Natural killer cell (primary cell): Measurements from ENCODE around the gene MLLT1. TPM values are rescaled to one million over a fixed set of nuclear protein-coding genes. Genes with fewer than 3 reads are reported as not detected.

Source experiments
- ATAC-seq, 3 donors: fragments of 150-1000 bp in 2 of 3; fragments of 200-7000 bp in 1 of 3; cut with Tn5 transposase; 1 replicate in 1 of 3; 2 replicates in 2 of 3; pipeline ENCODE4 v1.10.0; 2021; ENCODE audit warnings: mild to moderate bottlenecking in 2 of 3, moderate library complexity in 2 of 3
- DNase-seq, 2 donors: peaks; one replicate each; pipeline versions ENCODE4 v3.0.0 to v3.0.0-alpha.2; 2013 to 2021; ENCODE audit warnings: mixed read lengths in 1 of 2
- H3K27ac ChIP-seq: one replicate; pipeline ENCODE4 v1.5.1; 2013; ENCODE audit warnings: mild to moderate bottlenecking, low read length
- H3K27me3 ChIP-seq: one replicate; pipeline ENCODE4 v1.6.1; 2013; ENCODE audit warnings: low read length; ENCODE audit not compliant: control insufficient read depth, insufficient read depth
- H3K36me3 ChIP-seq: one replicate; pipeline ENCODE4 v1.6.1; 2013; ENCODE audit warnings: low read length; ENCODE audit not compliant: control insufficient read depth, insufficient read depth
- H3K4me1 ChIP-seq: one replicate; pipeline ENCODE4 v1.6.1; 2013; ENCODE audit warnings: low read length; ENCODE audit not compliant: control insufficient read depth, insufficient read depth
- H3K4me3 ChIP-seq: one replicate; pipeline ENCODE4 v1.5.1; 2013; ENCODE audit warnings: low read length
- H3K9me3 ChIP-seq: one replicate; pipeline ENCODE4 v1.6.1; 2013; ENCODE audit warnings: low read length; ENCODE audit not compliant: control insufficient read depth, insufficient read depth
- H3K27ac Mint-ChIP-seq, 2 donors: one replicate each; pipeline ENCODE4 v1.8.0; 2022; ENCODE audit warnings: mild to moderate bottlenecking in 2 of 2, mixed read lengths in 2 of 2, moderate library complexity in 1 of 2
- H3K27me3 Mint-ChIP-seq, 2 donors: one replicate each; pipeline ENCODE4 v1.8.0; 2022; ENCODE audit warnings: low read depth in 2 of 2, mixed read lengths in 2 of 2
- H3K36me3 Mint-ChIP-seq: one replicate; pipeline ENCODE4 v1.8.0; 2022; ENCODE audit warnings: mixed read lengths
- H3K4me1 Mint-ChIP-seq, 2 donors: one replicate each; pipeline ENCODE4 v1.8.0; 2022; ENCODE audit warnings: mixed read lengths in 2 of 2
- H3K4me3 Mint-ChIP-seq: one replicate; pipeline ENCODE4 v1.8.0; 2022; ENCODE audit warnings: mild to moderate bottlenecking, moderate library complexity, mixed read lengths
- H3K9me3 Mint-ChIP-seq, 2 donors: one replicate each; pipeline ENCODE4 v1.8.0; 2022; ENCODE audit warnings: mixed read lengths in 2 of 2
- WGBS: methylation state at CpG from one replicate; pipeline ENCODE4 v1.1.7; 2013; ENCODE audit warnings: missing lambda C conversion rate; ENCODE audit not compliant: insufficient coverage; 5-methylcytosine and 5-hydroxymethylcytosine counted together
- intact Hi-C: fragments of 100-400 bp; cut with micrococcal nuclease; formaldehyde crosslinking; loops from one replicate; pipeline ENCODE4 v1.14.2; 2022
- total RNA-seq, 4 donors: library from RNA; stranded (reverse); fragments of 120-200 nt in 1 of 4; gene quantifications; one replicate each; pipeline versions ENCODE4 v1.2.3 to v1.2.4, GENCODE V29; 2013 to 2022
- TF ChIP-seq, protein P1 (sequence below): fragments of 200-600 bp; IDR thresholded peaks from one replicate; pipeline ENCODE4 v1.8.0; 2022; ENCODE audit warnings: antibody characterized with exemption

MLLT1 gene
- total RNA-seq, 3 donors from 2014 or later (not counting 1 experiment from before 2014, with no cell fraction given): 30.2 to 43.8 (median 36.6) TPM

DNA sequence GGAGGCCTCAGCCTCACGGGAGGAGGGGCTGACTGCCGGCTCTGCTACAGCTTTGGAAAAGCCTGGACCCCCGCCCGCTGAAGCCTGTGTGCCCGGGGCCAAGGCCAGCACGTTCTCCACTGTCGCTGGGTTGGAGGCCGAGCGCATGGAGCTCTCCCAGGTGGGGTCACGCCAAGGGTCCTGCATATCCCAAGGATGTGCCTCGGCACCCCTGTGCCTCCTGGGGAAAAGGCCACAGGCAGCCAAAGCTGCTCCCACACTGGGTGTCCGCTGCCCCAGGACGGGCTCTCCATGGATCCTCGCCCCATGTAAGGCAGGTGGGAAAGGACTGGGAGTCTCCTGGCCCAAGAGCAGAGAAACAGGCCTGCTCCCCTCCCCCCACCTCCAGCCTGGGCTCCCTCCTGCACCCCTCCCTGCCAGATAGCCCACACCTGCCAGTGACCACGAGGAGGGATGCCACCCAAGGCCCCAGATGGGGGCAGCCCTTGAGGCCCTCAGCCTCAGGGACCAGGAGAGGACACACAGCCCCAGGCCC, 64.0 kb downstream of the MLLT1 start:
- 96% methylated on average over 15 of the region's 15 CpGs for WGBS
- H3K9me3 Mint-ChIP-seq: no peaks in the 10 kb centered on the region
- no peak for DNase-seq
- no peak for ATAC-seq
- H3K36me3 ChIP-seq: peaks cover 5% of the 10 kb centered on the region
- H3K36me3 Mint-ChIP-seq: no peaks in the 10 kb centered on the region
- no peaks in the 10 kb centered on the region for H3K4me1 Mint-ChIP-seq
- intact Hi-C loops: no loop called here
- H3K27ac Mint-ChIP-seq: no peak overlapping the region
- no peaks in the 10 kb centered on the region for H3K27me3 Mint-ChIP-seq
- H3K27me3 ChIP-seq: no peaks in the 10 kb centered on the region
- no peaks in the 10 kb centered on the region for H3K9me3 ChIP-seq
- TF ChIP-seq, protein P1, sequence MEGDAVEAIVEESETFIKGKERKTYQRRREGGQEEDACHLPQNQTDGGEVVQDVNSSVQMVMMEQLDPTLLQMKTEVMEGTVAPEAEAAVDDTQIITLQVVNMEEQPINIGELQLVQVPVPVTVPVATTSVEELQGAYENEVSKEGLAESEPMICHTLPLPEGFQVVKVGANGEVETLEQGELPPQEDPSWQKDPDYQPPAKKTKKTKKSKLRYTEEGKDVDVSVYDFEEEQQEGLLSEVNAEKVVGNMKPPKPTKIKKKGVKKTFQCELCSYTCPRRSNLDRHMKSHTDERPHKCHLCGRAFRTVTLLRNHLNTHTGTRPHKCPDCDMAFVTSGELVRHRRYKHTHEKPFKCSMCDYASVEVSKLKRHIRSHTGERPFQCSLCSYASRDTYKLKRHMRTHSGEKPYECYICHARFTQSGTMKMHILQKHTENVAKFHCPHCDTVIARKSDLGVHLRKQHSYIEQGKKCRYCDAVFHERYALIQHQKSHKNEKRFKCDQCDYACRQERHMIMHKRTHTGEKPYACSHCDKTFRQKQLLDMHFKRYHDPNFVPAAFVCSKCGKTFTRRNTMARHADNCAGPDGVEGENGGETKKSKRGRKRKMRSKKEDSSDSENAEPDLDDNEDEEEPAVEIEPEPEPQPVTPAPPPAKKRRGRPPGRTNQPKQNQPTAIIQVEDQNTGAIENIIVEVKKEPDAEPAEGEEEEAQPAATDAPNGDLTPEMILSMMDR: no peak
- H3K4me3 Mint-ChIP-seq: no peak overlapping the region
- H3K4me3 ChIP-seq: no peak overlapping the region
- H3K27ac ChIP-seq: no peak overlapping the region
- H3K4me1 ChIP-seq: no peaks in the 10 kb centered on the region

GRCh38 chr19:6214881-6215541, 64.8 kb downstream of the MLLT1 start:
- WGBS: 97% methylated on average over 41 of the region's 41 CpGs
- DNase-seq: no peak

GRCh38 chr19:6213696-6214641, 65.8 kb downstream of the MLLT1 start:
- no peaks in the 10 kb centered on the region for H3K9me3 ChIP-seq
- Mint-ChIP-seq H3K9me3 (no peaks in the 10 kb centered on the region), H3K27me3 (no peaks in the 10 kb centered on the region), H3K27ac (no peak overlapping the region), H3K36me3 (no peaks in the 10 kb centered on the region), H3K4me1 (no peaks in the 10 kb centered on the region), H3K4me3 (no peak overlapping the region)
- no peak overlapping the region for H3K27ac ChIP-seq
- H3K36me3 ChIP-seq: peaks cover 5% of the 10 kb centered on the region
- no peak overlapping the region for H3K4me3 ChIP-seq
- H3K27me3 ChIP-seq: no peaks in the 10 kb centered on the region
- WGBS: 93% methylated on average over 29 of the region's 32 CpGs
- TF ChIP-seq, protein P1: no peak
- no peaks in the 10 kb centered on the region for H3K4me1 ChIP-seq
- ATAC-seq: no peak
- intact Hi-C loops: no loop called here
- DNase-seq: no peak

More at GRCh38 chr19:6214881-6215541, 64.8 kb downstream of the MLLT1 start:
- Mint-ChIP-seq H3K27me3 (no peaks in the 10 kb centered on the region), H3K9me3 (no peaks in the 10 kb centered on the region), H3K4me3 (no peak overlapping the region), H3K27ac (no peak overlapping the region), H3K4me1 (no peaks in the 10 kb centered on the region), H3K36me3 (no peaks in the 10 kb centered on the region)
- H3K4me3 ChIP-seq: no peak overlapping the region
- no peaks in the 10 kb centered on the region for H3K9me3 ChIP-seq
- ATAC-seq: no peak
- H3K27ac ChIP-seq: no peak overlapping the region
- peaks cover 5% of the 10 kb centered on the region for H3K36me3 ChIP-seq
- intact Hi-C loops: no loop called here
- TF ChIP-seq, protein P1: no peak
- no peaks in the 10 kb centered on the region for H3K4me1 ChIP-seq
- no peaks in the 10 kb centered on the region for H3K27me3 ChIP-seq
